GM21786 (cell line): ENCODE measurements around the gene PDZD2.
"Not testable (repeated sequence)": the region's sequence is repeated elsewhere in the genome, so short reads cannot be mapped to it uniquely, and the experiment has no call there.

Experiments
- ATAC-seq: cut with Tn5 transposase; IDR thresholded peaks from one replicate; pipeline ENCODE4 v1.9.1; 2021; ENCODE audit not compliant: unreplicated experiment

The PDZD2 gene

GRCh38 chr5:32066448-32066847 lies 427.5 kb downstream of the PDZD2 start:
- ATAC-seq = no peak

GRCh38 chr5:32067774-32068470 lies 429.0 kb downstream of the PDZD2 start:
- no peak for ATAC-seq

- no peak for ATAC-seq
These were observed 429.6 kb downstream of the PDZD2 start for GRCh38 chr5:32068561-32068960.

- no peak for ATAC-seq
These were observed 430.5 kb downstream of the PDZD2 start for GRCh38 chr5:32069396-32069795.

GRCh38 chr5:32071351-32071944 lies 432.5 kb downstream of the PDZD2 start:
- ATAC-seq = no peak

- ATAC-seq = no peak
These were observed 433.1 kb downstream of the PDZD2 start for GRCh38 chr5:32072054-32072453.

GRCh38 chr5:32074401-32074800 lies 435.5 kb downstream of the PDZD2 start:
- no peak for ATAC-seq

- no peak for ATAC-seq
These were observed 438.1 kb downstream of the PDZD2 start for GRCh38 chr5:32076699-32077695.

- ATAC-seq = not testable (repeated sequence)
These were observed 439.9 kb downstream of the PDZD2 start for GRCh38 chr5:32078855-32079254.

- not testable (repeated sequence) for ATAC-seq
These were observed 441.6 kb downstream of the PDZD2 start for GRCh38 chr5:32080565-32080964.

- ATAC-seq = no peak
These were observed 443.8 kb downstream of the PDZD2 start for GRCh38 chr5:32082701-32083100.

- no peak for ATAC-seq
These were observed 445.1 kb downstream of the PDZD2 start for GRCh38 chr5:32083981-32084430.

- ATAC-seq = no peak
These were observed 448.5 kb downstream of the PDZD2 start for GRCh38 chr5:32087086-32088082.

- no peak for ATAC-seq
These were observed 449.3 kb downstream of the PDZD2 start for GRCh38 chr5:32088214-32088613.

- ATAC-seq = no peak
These were observed 450.4 kb downstream of the PDZD2 start for GRCh38 chr5:32089146-32090000.

- ATAC-seq = no peak
These were observed 451.3 kb downstream of the PDZD2 start for GRCh38 chr5:32090026-32090754.

GRCh38 chr5:32090755-32091128 lies 451.8 kb downstream of the PDZD2 start:
- no peak for ATAC-seq

- ATAC-seq = peak; percentile 91
These were observed 454.2 kb downstream of the PDZD2 start for GRCh38 chr5:32092938-32093812.
